Smooth muscle cell (in vitro differentiated cells): ENCODE results near the gene ZC3H15. TPM values are rescaled to one million over a fixed set of nuclear protein-coding genes. Genes with fewer than 3 reads are reported as not detected.
A peak's percentile ranks its signal among the peaks of the same experiment; 100 is the strongest.
"Not testable (repeated sequence)": the region's sequence is repeated elsewhere in the genome, so short reads cannot be mapped to it uniquely, and the experiment has no call there.

Experiments
- DNase-seq: peaks from one replicate; lab custom pipeline; 2025; ENCODE audit not compliant: unreplicated experiment; lab: John Stamatoyannopoulos, UW
- H2AFZ ChIP-seq: fragments of 200-600 bp; sonication (generic); 2 replicates; pipeline ENCODE4 v1.6.0; 2016; ENCODE audit warnings: antibody characterized with exemption, low read depth, mild to moderate bottlenecking
- H3F3A ChIP-seq: fragments of 200-600 bp; sonication (generic); 2 replicates; pipeline ENCODE4 v1.6.0; 2017; ENCODE audit warnings: antibody characterized with exemption, low read depth
- H3K27ac ChIP-seq: fragments of 200-600 bp; sonication (generic); 2 replicates; pipeline ENCODE4 v1.5.1; 2016; ENCODE audit warnings: low read depth, mild to moderate bottlenecking
- H3K27me3 ChIP-seq: fragments of 200-600 bp; sonication (generic); 2 replicates; pipeline ENCODE4 v1.6.1; 2016; ENCODE audit warnings: low read depth, mild to moderate bottlenecking
- H3K36me3 ChIP-seq: fragments of 200-600 bp; sonication (generic); 2 replicates; pipeline ENCODE4 v1.5.1; 2016; ENCODE audit warnings: low read depth
- H3K4me1 ChIP-seq: fragments of 200-600 bp; sonication (generic); 2 replicates; pipeline ENCODE4 v1.5.1; 2016; ENCODE audit warnings: low read depth
- H3K4me2 ChIP-seq: fragments of 200-600 bp; sonication (generic); 2 replicates; pipeline ENCODE4 v1.6.0; 2016; ENCODE audit warnings: mild to moderate bottlenecking
- H3K4me3 ChIP-seq: fragments of 200-600 bp; sonication (generic); 2 replicates; pipeline ENCODE4 v1.5.1; 2016; ENCODE audit warnings: mild to moderate bottlenecking
- H3K79me2 ChIP-seq: fragments of 200-600 bp; sonication (generic); 2 replicates; pipeline ENCODE4 v1.6.0; 2016; ENCODE audit warnings: low read depth, mild to moderate bottlenecking
- H3K9ac ChIP-seq: fragments of 200-600 bp; sonication (generic); 2 replicates; pipeline ENCODE4 v1.6.0; 2016; ENCODE audit warnings: low read depth
- H3K9me3 ChIP-seq: fragments of 200-600 bp; sonication (generic); replicated peaks from 2 replicates; pipeline ENCODE4 v1.5.1; 2016; ENCODE audit warnings: low read depth
- H4K20me1 ChIP-seq: fragments of 200-600 bp; sonication (generic); 2 replicates; pipeline ENCODE4 v1.6.0; 2016; ENCODE audit warnings: low read depth
- CTCF ChIP-seq: fragments of 200-600 bp; sonication (generic); IDR thresholded peaks from 2 replicates; pipeline ENCODE4 v1.5.1; 2017; ENCODE audit warnings: borderline replicate concordance, mild to moderate bottlenecking, antibody characterized with exemption; ENCODE audit not compliant: insufficient read depth, poor library complexity, severe bottlenecking
- WGBS: methylation state at CpG from one replicate; pipeline ENCODE4 v1.1.7; 2016; ENCODE audit warnings: low lambda C conversion rate; 5-methylcytosine and 5-hydroxymethylcytosine counted together
- polyA plus RNA-seq: library from polyadenylated mRNA; unstranded; fragments of >200 nt; fragmentation: Nextera tagmentation; extraction: Ambion mirVana; gene quantifications from 2 replicates; pipeline ENCODE4 v1.2.1, GENCODE V29; 2016
- total RNA-seq: library from RNA; depleted of rRNA; stranded (reverse); fragments of >200 nt; gene quantifications from 2 replicates; pipeline ENCODE4 v1.2.3, GENCODE V29; 2014

Gene ZC3H15
- total and polyA plus RNA-seq, 2 experiments from 2014 or later, result 57.1 to 67.7 TPM

- peaks cover 4% of the 10 kb centered on the region for H3K36me3 ChIP-seq
- H4K20me1 ChIP-seq, result no peaks in the 10 kb centered on the region
- peak overlapping the region; percentile 35 for H3K9ac ChIP-seq
- H2AFZ ChIP-seq, result no peak overlapping the region
- no peak overlapping the region for H3K4me3 ChIP-seq
- TF ChIP-seq CTCF, result no peak
- H3K4me1 ChIP-seq, result peaks cover 11% of the 10 kb centered on the region
- H3F3A ChIP-seq, result peaks cover 3% of the 10 kb centered on the region
- no peaks in the 10 kb centered on the region for H3K27me3 ChIP-seq
- peaks cover 3% of the 10 kb centered on the region for H3K79me2 ChIP-seq
- 50% methylated on average over 3 of the region's 3 CpGs for WGBS
- peak overlapping the region; percentile 41 for H3K4me2 ChIP-seq
- H3K27ac ChIP-seq, result peak overlapping the region; percentile 81
- no peaks in the 10 kb centered on the region for H3K9me3 ChIP-seq
- no peak for DNase-seq
These were observed 32.9 kb downstream of the ZC3H15 start for GRCh38 chr2:186518945-186519344.

- not testable (repeated sequence) for H4K20me1 ChIP-seq, H3K4me3 ChIP-seq, H3K4me2 ChIP-seq, H2AFZ ChIP-seq, H3K79me2 ChIP-seq, H3K27me3 ChIP-seq, H3F3A ChIP-seq, H3K9me3 ChIP-seq, H3K9ac ChIP-seq, H3K27ac ChIP-seq, DNase-seq, H3K36me3 ChIP-seq
- 57% methylated on average over 9 of the region's 9 CpGs for WGBS
- peaks cover 11% of the 10 kb centered on the region for H3K4me1 ChIP-seq
These were observed 35.6 kb downstream of the ZC3H15 start for GRCh38 chr2:186521570-186522153.

- Histone ChIP-seq H3K4me2 (no peak overlapping the region), H3K36me3 (peaks cover 4% of the 10 kb centered on the region), H3K9ac (no peak overlapping the region), H3K9me3 (no peaks in the 10 kb centered on the region), H3K27ac (no peak overlapping the region), H3K79me2 (no peaks in the 10 kb centered on the region), H3K27me3 (no peaks in the 10 kb centered on the region), H3K4me3 (no peak overlapping the region), H2AFZ (no peak overlapping the region), H4K20me1 (no peaks in the 10 kb centered on the region), H3F3A (peaks cover 7% of the 10 kb centered on the region), H3K4me1 (peaks cover 11% of the 10 kb centered on the region)
- TF ChIP-seq CTCF, result no peak
- no peak for DNase-seq
- WGBS, result 85% methylated on average over 2 of the region's 2 CpGs
These were observed 36.4 kb downstream of the ZC3H15 start for GRCh38 chr2:186522450-186522849.

GRCh38 chr2:186523791-186524190 lies 37.7 kb downstream of the ZC3H15 start:
- H4K20me1 ChIP-seq, result no peaks in the 10 kb centered on the region
- no peak overlapping the region for H3K4me3 ChIP-seq
- no peak for TF ChIP-seq CTCF
- no peak overlapping the region for H3K4me2 ChIP-seq
- no peaks in the 10 kb centered on the region for H3K36me3 ChIP-seq
- DNase-seq, result no peak
- no peak overlapping the region for H2AFZ ChIP-seq
- 50% methylated on average over 1 of the region's 1 CpG for WGBS
- no peak overlapping the region for H3K9ac ChIP-seq
- H3K27ac ChIP-seq, result no peak overlapping the region
- H3K9me3 ChIP-seq, result no peaks in the 10 kb centered on the region
- H3K27me3 ChIP-seq, result no peaks in the 10 kb centered on the region
- H3K4me1 ChIP-seq, result peaks cover 6% of the 10 kb centered on the region
- no peaks in the 10 kb centered on the region for H3K79me2 ChIP-seq
- H3F3A ChIP-seq, result peaks cover 7% of the 10 kb centered on the region
